Subcutaneous adipose tissue (tissue), 4 donors: Measurements from ENCODE around the gene IP6K2. TPM values are rescaled to one million over a fixed set of nuclear protein-coding genes. Genes with fewer than 3 reads are reported as not detected.

Experiments
- small RNA-seq: library from RNA; depleted of rRNA; stranded (forward); fragments of <200 nt; gene quantifications from one replicate; pipeline ENCODE3, GENCODE V24; 2016
- total RNA-seq, 4 donors: library from RNA; depleted of rRNA; stranded (reverse); fragments of >200 nt; gene quantifications; one replicate each; pipeline ENCODE4 v1.1.0, GENCODE V29; 2016
- TF ChIP-seq, protein P1 (sequence below): fragments of 450-650 bp; IDR thresholded peaks from one replicate; pipeline ENCODE4 v1.5.1; 2016; ENCODE audit warnings: low read depth, mild to moderate bottlenecking, control low read depth, antibody characterized with exemption, moderate library complexity

The IP6K2 gene
- total RNA-seq, 4 donors from 2014 or later = 70.3 to 106 (median 90.1) TPM

DNA sequence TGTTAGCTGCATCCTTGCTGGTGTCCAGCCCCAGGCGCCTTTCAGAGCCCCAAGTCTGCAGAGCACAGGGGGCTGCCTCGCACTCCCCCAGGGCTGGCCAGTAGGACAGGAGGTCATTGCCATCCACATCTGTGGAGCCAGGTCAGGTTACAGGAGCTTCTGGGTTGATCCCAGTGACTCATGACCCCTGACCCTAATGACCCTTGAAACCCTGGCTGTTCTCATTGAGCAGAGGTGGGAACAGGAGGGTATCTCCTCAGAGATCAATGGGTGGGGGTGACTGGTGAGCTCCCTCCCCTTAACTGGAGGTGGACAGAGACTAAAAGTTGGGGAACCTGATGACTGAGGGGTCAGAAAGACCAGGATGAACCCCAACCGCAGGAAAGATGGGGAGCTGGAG, 75.6 kb downstream of the IP6K2 start:
- TF ChIP-seq, protein P1, sequence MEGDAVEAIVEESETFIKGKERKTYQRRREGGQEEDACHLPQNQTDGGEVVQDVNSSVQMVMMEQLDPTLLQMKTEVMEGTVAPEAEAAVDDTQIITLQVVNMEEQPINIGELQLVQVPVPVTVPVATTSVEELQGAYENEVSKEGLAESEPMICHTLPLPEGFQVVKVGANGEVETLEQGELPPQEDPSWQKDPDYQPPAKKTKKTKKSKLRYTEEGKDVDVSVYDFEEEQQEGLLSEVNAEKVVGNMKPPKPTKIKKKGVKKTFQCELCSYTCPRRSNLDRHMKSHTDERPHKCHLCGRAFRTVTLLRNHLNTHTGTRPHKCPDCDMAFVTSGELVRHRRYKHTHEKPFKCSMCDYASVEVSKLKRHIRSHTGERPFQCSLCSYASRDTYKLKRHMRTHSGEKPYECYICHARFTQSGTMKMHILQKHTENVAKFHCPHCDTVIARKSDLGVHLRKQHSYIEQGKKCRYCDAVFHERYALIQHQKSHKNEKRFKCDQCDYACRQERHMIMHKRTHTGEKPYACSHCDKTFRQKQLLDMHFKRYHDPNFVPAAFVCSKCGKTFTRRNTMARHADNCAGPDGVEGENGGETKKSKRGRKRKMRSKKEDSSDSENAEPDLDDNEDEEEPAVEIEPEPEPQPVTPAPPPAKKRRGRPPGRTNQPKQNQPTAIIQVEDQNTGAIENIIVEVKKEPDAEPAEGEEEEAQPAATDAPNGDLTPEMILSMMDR = no peak

DNA sequence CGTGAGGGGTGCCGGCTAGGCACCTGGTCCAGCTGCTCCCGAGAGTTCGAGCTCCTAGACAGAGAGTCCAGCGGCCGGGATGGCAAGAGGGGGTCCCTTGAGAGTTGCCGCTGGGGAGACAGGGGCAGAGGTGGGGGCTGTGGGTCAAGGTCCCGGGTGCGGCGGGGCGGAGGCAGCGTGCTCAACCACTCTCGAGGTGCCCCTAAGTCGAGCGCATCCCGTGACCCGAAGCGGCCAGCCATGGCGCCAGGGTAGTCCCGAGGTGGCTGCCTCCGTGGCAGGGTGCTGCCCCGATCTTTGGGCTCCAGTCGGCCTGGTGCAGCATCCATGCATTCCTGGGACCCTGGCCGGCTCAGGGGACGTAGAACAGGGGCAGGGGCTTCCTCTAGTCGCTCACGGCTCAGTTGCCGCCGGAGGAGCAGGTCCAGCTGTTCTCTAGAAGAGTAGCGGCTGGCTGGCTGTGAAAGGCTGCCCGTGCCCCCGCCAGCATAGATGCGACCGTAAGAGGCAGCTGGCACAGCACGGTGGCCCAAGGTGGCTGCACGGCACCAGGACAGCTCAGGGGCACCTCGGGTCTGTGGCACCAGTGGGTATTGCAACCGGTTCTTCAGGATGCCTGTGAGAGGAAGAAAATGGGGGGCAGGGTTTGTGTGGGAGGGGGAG, 76.9 kb downstream of the IP6K2 start:
- TF ChIP-seq, protein P1 = no peak

Small RNA genes lying within 50 kb of the gene (small RNA-seq; reads per million reads assigned to genes)
- gene AC141002.1 = not detected

Other genes with a start within 250 kb of the IP6K2 start
- 10 to 100 TPM; 64.1 to 90.6 (median 75.4) TPM for gene SHISA5, start 213.0 kb downstream of the IP6K2 start, total RNA-seq
- gene PFKFB4, start 160.4 kb downstream of the IP6K2 start, total RNA-seq = 1 to 10 TPM; 1.6 to 8.8 (median 2.5) TPM
- gene UCN2, start 153.4 kb downstream of the IP6K2 start, total RNA-seq = not detected
- gene COL7A1, start 121.9 kb downstream of the IP6K2 start, total RNA-seq = 1 to 10 TPM in 1 of 4 donors, under 1 TPM in 3; 0.16 to 1.5 (median 0.59) TPM
- 100 to 1,000 TPM in 3 of 4 donors, 10 to 100 TPM in 1; 95.2 to 358 (median 203) TPM for gene UQCRC1, start 107.6 kb downstream of the IP6K2 start, total RNA-seq
- gene TMEM89, start 95.5 kb downstream of the IP6K2 start, total RNA-seq = not detected
- gene SLC26A6, start 81.8 kb downstream of the IP6K2 start, total RNA-seq = 10 to 100 TPM in 3 of 4 donors, 1 to 10 TPM in 1; 4.2 to 18.9 (median 18.1) TPM
- under 1 TPM; 0.33 to 0.75 (median 0.48) TPM for gene CELSR3, start 54.3 kb downstream of the IP6K2 start, total RNA-seq
- 10 to 100 TPM; 20.5 to 49.2 (median 23.8) TPM for gene NCKIPSD, start 31.3 kb downstream of the IP6K2 start, total RNA-seq
- gene PRKAR2A, start 130.7 kb upstream of the IP6K2 start, total RNA-seq = 10 to 100 TPM; 25.8 to 40.3 (median 33.2) TPM
- gene SLC25A20, start 181.7 kb upstream of the IP6K2 start, total RNA-seq = 10 to 100 TPM; 28.8 to 58.4 (median 42.2) TPM
- 100 to 1,000 TPM in 1 of 4 donors, 10 to 100 TPM in 3; 63.4 to 110 (median 80.2) TPM for gene ARIH2, start 201.6 kb upstream of the IP6K2 start, total RNA-seq